ENCODE data around the gene EDIL3. TPM values are rescaled to one million over a fixed set of nuclear protein-coding genes. Genes with fewer than 3 reads are reported as not detected.

Gene EDIL3
- total RNA-seq, 1 donor from 2014 or later, result 604 TPM

- peaks cover 2% of the 10 kb centered on the region for H3K36me3 Mint-ChIP-seq (ENCODE audit: low read depth)
- TF ChIP-seq CTCF (IDR thresholded peaks at IDR 0.05), result no peak
- no peak overlapping the region for H3K4me3 Mint-ChIP-seq (ENCODE audit: unreplicated experiment)
- no peak overlapping the region for H3K27ac Mint-ChIP-seq (ENCODE audit: unreplicated experiment)
- peaks cover 10% of the 10 kb centered on the region for H3K4me1 Mint-ChIP-seq (ENCODE audit: low read depth)
- no peaks in the 10 kb centered on the region for H3K27me3 Mint-ChIP-seq (ENCODE audit: low read depth)
- H3K9me3 Mint-ChIP-seq (ENCODE audit: low read depth), result no peaks in the 10 kb centered on the region
- no peak for DNase-seq (ENCODE audit: low spot score)
These were observed 396.4 kb downstream of the EDIL3 start for GRCh38 chr5:83988293-83988685.

- no peak overlapping the region for H3K4me3 Mint-ChIP-seq (ENCODE audit: unreplicated experiment)
- no peaks in the 10 kb centered on the region for H3K9me3 Mint-ChIP-seq (ENCODE audit: low read depth)
- TF ChIP-seq CTCF (IDR thresholded peaks at IDR 0.05), result no peak
- peaks cover 4% of the 10 kb centered on the region for H3K36me3 Mint-ChIP-seq (ENCODE audit: low read depth)
- no peaks in the 10 kb centered on the region for H3K27me3 Mint-ChIP-seq (ENCODE audit: low read depth)
- peak overlapping the region; percentile 9 for H3K27ac Mint-ChIP-seq (ENCODE audit: unreplicated experiment)
- peaks cover 10% of the 10 kb centered on the region for H3K4me1 Mint-ChIP-seq (ENCODE audit: low read depth)
- no peak for DNase-seq (ENCODE audit: low spot score)
These were observed 397.0 kb downstream of the EDIL3 start for GRCh38 chr5:83987513-83988292.

- peaks cover 4% of the 10 kb centered on the region for H3K36me3 Mint-ChIP-seq (ENCODE audit: low read depth)
These were observed 400.8 kb downstream of the EDIL3 start for GRCh38 chr5:83983852-83984251.

GRCh38 chr5:83973925-83974815 lies 410.5 kb downstream of the EDIL3 start:
- H3K27me3 Mint-ChIP-seq (ENCODE audit: low read depth), result no peaks in the 10 kb centered on the region
- no peak for DNase-seq (ENCODE audit: low spot score)
- H3K9me3 Mint-ChIP-seq (ENCODE audit: low read depth), result no peaks in the 10 kb centered on the region
- no peak for TF ChIP-seq CTCF (IDR thresholded peaks at IDR 0.05)
- H3K36me3 Mint-ChIP-seq (ENCODE audit: low read depth), result no peaks in the 10 kb centered on the region
- peaks cover 27% of the 10 kb centered on the region for H3K4me1 Mint-ChIP-seq (ENCODE audit: low read depth)
- H3K27ac Mint-ChIP-seq (ENCODE audit: unreplicated experiment), result peak overlapping the region; percentile 25
- no peak overlapping the region for H3K4me3 Mint-ChIP-seq (ENCODE audit: unreplicated experiment)

More at GRCh38 chr5:83983852-83984251, 400.8 kb downstream of the EDIL3 start:
- DNase-seq (ENCODE audit: low spot score), result no peak
- H3K9me3 Mint-ChIP-seq (ENCODE audit: low read depth), result no peaks in the 10 kb centered on the region
- no peak overlapping the region for H3K4me3 Mint-ChIP-seq (ENCODE audit: unreplicated experiment)
- no peaks in the 10 kb centered on the region for H3K27me3 Mint-ChIP-seq (ENCODE audit: low read depth)
- peaks cover 3% of the 10 kb centered on the region for H3K4me1 Mint-ChIP-seq (ENCODE audit: low read depth)
- no peak overlapping the region for H3K27ac Mint-ChIP-seq (ENCODE audit: unreplicated experiment)
- TF ChIP-seq CTCF (IDR thresholded peaks at IDR 0.05), result no peak

- Mint-ChIP-seq H3K4me1 (ENCODE audit: low read depth) (peaks cover 27% of the 10 kb centered on the region), H3K27ac (ENCODE audit: unreplicated experiment) (no peak overlapping the region), H3K4me3 (ENCODE audit: unreplicated experiment) (no peak overlapping the region), H3K9me3 (ENCODE audit: low read depth) (no peaks in the 10 kb centered on the region), H3K36me3 (ENCODE audit: low read depth) (no peaks in the 10 kb centered on the region), H3K27me3 (ENCODE audit: low read depth) (no peaks in the 10 kb centered on the region)
- no peak for DNase-seq (ENCODE audit: low spot score)
- TF ChIP-seq CTCF (IDR thresholded peaks at IDR 0.05), result no peak
These were observed 411.8 kb downstream of the EDIL3 start for GRCh38 chr5:83972909-83973308.
